SK-N-SH (cell line): ENCODE results near the gene ZNF79. TPM values are rescaled to one million over a fixed set of nuclear protein-coding genes. Genes with fewer than 3 reads are reported as not detected.
"Not testable (repeated sequence)": the region's sequence is repeated elsewhere in the genome, so short reads cannot be mapped to it uniquely, and the experiment has no call there.

Experiments
- CTCF ChIA-PET: fragments of 300-600, 350-600 bp; formaldehyde crosslinking; extraction: SDS; loops from one replicate; lab custom pipeline; 2021; lab: Yijun Ruan, JAX
- POLR2A ChIA-PET: fragments of 350-600 bp; sonication (Branson Sonifier 250); formaldehyde crosslinking; extraction: SDS; loops from one replicate; lab custom pipeline; 2020; ENCODE audit warnings: antibody characterized with exemption, inconsistent platforms; lab: Yijun Ruan, JAX
- DNase-seq: peaks from one replicate; pipeline ENCODE4 v3.0.0; 2012
- H2AFZ ChIP-seq: fragments of 200-600 bp; sonication (generic); 2 replicates; pipeline ENCODE4 v1.8.1; 2016; ENCODE audit warnings: antibody characterized with exemption, mild to moderate bottlenecking, low read depth
- H3F3A ChIP-seq: fragments of 200-600 bp; sonication (generic); replicated peaks from 2 replicates; pipeline ENCODE3; 2016; ENCODE audit warnings: antibody characterized with exemption, mild to moderate bottlenecking; ENCODE audit not compliant: insufficient read depth
- H3K27ac ChIP-seq, 2 experiments: fragments of 200-500 bp in 1 of 2; fragments of 200-600 bp in 1 of 2; sonication (Bioruptor generic) in 1 of 2; sonication (generic), shearing (Covaris generic) in 1 of 2; 2 replicates each; pipeline versions ENCODE4 v1.5.1 to v1.6.1; 2014 to 2016; ENCODE audit warnings: low read depth in 2 of 2, inconsistent platforms in 1 of 2, low read length in 1 of 2, mild to moderate bottlenecking in 1 of 2, mixed read lengths in 1 of 2
- H3K27me3 ChIP-seq: fragments of 200-600 bp; sonication (generic), shearing (Covaris generic); 2 replicates; pipeline ENCODE4 v1.6.1; 2016; ENCODE audit warnings: mixed run types; ENCODE audit not compliant: insufficient read depth
- H3K36me3 ChIP-seq, 2 experiments: fragments of 200-500 bp in 1 of 2; fragments of 200-600 bp in 1 of 2; sonication (Bioruptor generic) in 1 of 2; sonication (generic) in 1 of 2; replicated peaks in 1 of 2; 2 replicates each; pipeline versions ENCODE3 to v1.5.1; 2014 to 2016; ENCODE audit warnings: low read length in 1 of 2, mild to moderate bottlenecking in 1 of 2; ENCODE audit not compliant: insufficient read depth in 2 of 2, control insufficient read depth in 1 of 2
- H3K4me1 ChIP-seq, 2 experiments: fragments of 200-500 bp in 1 of 2; fragments of 200-600 bp in 1 of 2; sonication (Bioruptor generic) in 1 of 2; sonication (generic), shearing (Covaris generic) in 1 of 2; 2 replicates each; pipeline versions ENCODE4 v1.5.1 to v1.6.1; 2014 to 2016; ENCODE audit warnings: low read depth in 1 of 2, low read length in 1 of 2, mixed run types in 1 of 2; ENCODE audit not compliant: insufficient read depth in 2 of 2, control insufficient read depth in 1 of 2
- H3K4me2 ChIP-seq: fragments of 200-600 bp; sonication (generic), shearing (Covaris generic); 2 replicates; pipeline ENCODE4 v1.6.1; 2017; ENCODE audit warnings: mixed run types
- H3K4me3 ChIP-seq, 2 experiments: fragments of 200-500 bp in 1 of 2; fragments of 200-600 bp in 1 of 2; sonication (Bioruptor generic) in 1 of 2; sonication (generic), shearing (Covaris generic) in 1 of 2; 2 replicates each; pipeline versions ENCODE4 v1.5.1 to v1.8.1; 2014 to 2016; ENCODE audit warnings: low read depth in 2 of 2, inconsistent platforms in 1 of 2, low read length in 1 of 2, mild to moderate bottlenecking in 1 of 2, mixed read lengths in 1 of 2, moderate library complexity in 1 of 2
- H3K79me2 ChIP-seq: fragments of 200-600 bp; sonication (generic); 2 replicates; pipeline ENCODE4 v1.8.1; 2017; ENCODE audit warnings: mild to moderate bottlenecking; ENCODE audit not compliant: insufficient read depth
- H3K9ac ChIP-seq: fragments of 200-600 bp; sonication (generic); 2 replicates; pipeline ENCODE4 v1.6.1; 2017; ENCODE audit warnings: mixed run types
- H3K9me2 ChIP-seq: fragments of 200-600 bp; sonication (generic); 2 replicates; pipeline ENCODE4 v1.6.1; 2017; ENCODE audit warnings: mixed run types
- H3K9me3 ChIP-seq: fragments of 200-600 bp; sonication (generic); 2 replicates; pipeline ENCODE4 v1.6.1; 2017; ENCODE audit warnings: mixed run types, mild to moderate bottlenecking, moderate library complexity
- H4K20me1 ChIP-seq: fragments of 200-600 bp; sonication (generic); 2 replicates; pipeline ENCODE4 v1.6.1; 2017; ENCODE audit warnings: mild to moderate bottlenecking, mixed run types; ENCODE audit not compliant: insufficient read depth
- CHD2 ChIP-seq: fragments of 150-350 bp; IDR thresholded peaks from 2 replicates; pipeline ENCODE4 v1.6.1; 2018; ENCODE audit warnings: low read length; ENCODE audit not compliant: partially characterized antibody
- ELF1 ChIP-seq: IDR thresholded peaks from 2 replicates; pipeline ENCODE4 v1.4.0; 2012
- EP300 ChIP-seq, 2 experiments: IDR thresholded peaks; 2 replicates each; pipeline versions ENCODE4 v1.4.0 to v1.6.1; 2012; ENCODE audit warnings: borderline replicate concordance in 1 of 2, low read depth in 1 of 2, low read length in 1 of 2
- FOXM1 ChIP-seq: IDR thresholded peaks from 2 replicates; pipeline ENCODE4 v1.4.0; 2012; ENCODE audit warnings: low read depth, mild to moderate bottlenecking
- GABPA ChIP-seq: IDR thresholded peaks from 2 replicates; pipeline ENCODE4 v1.4.0; 2012; ENCODE audit warnings: low read depth, mild to moderate bottlenecking
- GATA2 ChIP-seq: sonication (generic); formaldehyde crosslinking; IDR thresholded peaks from 2 replicates; pipeline ENCODE4 v1.5.0; 2020; ENCODE audit warnings: mild to moderate bottlenecking, missing genetic modification reagents
- JUND ChIP-seq: IDR thresholded peaks from 2 replicates; pipeline ENCODE4 v1.4.0; 2012
- POLR2AphosphoS5 ChIP-seq: IDR thresholded peaks from 2 replicates; pipeline ENCODE4 v1.6.1; 2012; ENCODE audit warnings: low read depth, low read length
- RCOR1 ChIP-seq: fragments of 150-350 bp; IDR thresholded peaks from 2 replicates; pipeline ENCODE4 v1.6.1; 2017; ENCODE audit warnings: antibody characterized with exemption, low read length
- RFX5 ChIP-seq: IDR thresholded peaks from 2 replicates; pipeline ENCODE4 v1.6.1; 2012; ENCODE audit warnings: mild to moderate bottlenecking, improper control_type of control experiment, low read length
- RXRA ChIP-seq: IDR thresholded peaks from 2 replicates; pipeline ENCODE4 v1.4.0; 2012; ENCODE audit warnings: low read depth, mild to moderate bottlenecking, borderline replicate concordance
- SMC3 ChIP-seq: IDR thresholded peaks from 2 replicates; pipeline ENCODE4 v1.6.1; 2012; ENCODE audit warnings: low read depth, low read length, improper control_type of control experiment
- TAF1 ChIP-seq: IDR thresholded peaks from 2 replicates; pipeline ENCODE4 v1.6.1; 2012; ENCODE audit warnings: low read depth, mild to moderate bottlenecking, low read length, moderate library complexity, borderline replicate concordance
- TEAD4 ChIP-seq: IDR thresholded peaks from 2 replicates; pipeline ENCODE4 v1.4.0; 2012; ENCODE audit warnings: mild to moderate bottlenecking, borderline replicate concordance; ENCODE audit not compliant: insufficient read depth
- YY1 ChIP-seq: IDR thresholded peaks from 2 replicates; pipeline ENCODE4 v1.4.0; 2012; ENCODE audit warnings: low read depth, mild to moderate bottlenecking
- WGBS: methylation state at CpG from one replicate; pipeline ENCODE4 v1.1.6; 2017; ENCODE audit warnings: low lambda C conversion rate; 5-methylcytosine and 5-hydroxymethylcytosine counted together
- polyA plus RNA-seq, 3 experiments: library from polyadenylated mRNA; depleted of rRNA; stranded (reverse); fragments of >200 nt; gene quantifications; 2 replicates each; pipeline ENCODE4 v1.2.3, GENCODE V29; 2012
- TF ChIP-seq, protein P1 (sequence below): IDR thresholded peaks from 2 replicates; pipeline ENCODE4; 2012
- TF ChIP-seq, protein P2 (sequence below): IDR thresholded peaks from 2 replicates; pipeline ENCODE4 v1.4.0; 2012; ENCODE audit warnings: low read depth, borderline replicate concordance
- TF ChIP-seq, protein P3 (sequence below): IDR thresholded peaks from 2 replicates; pipeline ENCODE4 v1.4.0; 2012; ENCODE audit warnings: low read depth
- TF ChIP-seq, protein P4 (sequence below): fragments of 200-600 bp; sonication (generic); IDR thresholded peaks from 2 replicates; pipeline ENCODE4 v1.6.1; 2017; ENCODE audit warnings: antibody characterized with exemption, mild to moderate bottlenecking, moderate library complexity

The ZNF79 gene
- polyA plus RNA-seq, 1 of the 3 experiments (the other 2 are of a cell fraction) = 4.6 TPM

DNA sequence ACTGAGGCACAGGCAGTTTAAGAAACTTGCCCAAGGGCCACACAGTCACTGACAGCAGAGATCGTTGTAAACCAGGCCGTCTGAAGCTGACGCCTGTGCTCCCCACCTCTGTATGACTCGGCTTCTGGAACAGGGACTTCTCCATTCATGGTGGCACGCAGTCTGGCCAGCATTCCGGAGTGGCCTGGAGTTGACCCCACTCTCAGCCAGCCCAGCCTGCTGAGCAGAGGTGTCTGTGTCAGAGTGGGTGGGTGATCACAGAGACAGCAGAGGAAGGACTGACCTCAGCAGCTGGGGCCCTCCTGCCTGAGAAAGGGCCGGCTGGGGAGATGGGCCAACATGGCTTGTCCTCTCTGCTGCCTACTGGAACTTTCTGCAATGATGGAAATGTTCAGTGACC lies 39.7 kb downstream of the ZNF79 start:
- Histone ChIP-seq H3K9ac (no peak overlapping the region), H3K4me3 (no peak overlapping the region), H4K20me1 (no peaks in the 10 kb centered on the region), H3K9me2 (no peaks in the 10 kb centered on the region), H2AFZ (no peak overlapping the region), H3K27ac (peak overlapping the region in 1 of 2 experiments; percentile 40; a peak in 1 of 4 replicates), H3K9me3 (no peaks in the 10 kb centered on the region), H3K4me1 (peaks cover 0 to 12% of the 10 kb centered on the region in 2 experiments; a peak in 1 of 4 replicates), H3F3A (no peaks in the 10 kb centered on the region), H3K27me3 (no peaks in the 10 kb centered on the region), H3K79me2 (no peaks in the 10 kb centered on the region), H3K36me3 (peaks cover 28 to 29% of the 10 kb centered on the region in 2 experiments), H3K4me2 (no peak overlapping the region)
- no peak for DNase-seq
- CTCF ChIA-PET = interaction anchor here (1.1 to 2.2 kb wide), 2 partner anchors 12 to 26 kb away, joined by 3 to 5 read pairs; partner anchors contain the start of genes LRSAM1 and RPL12
- POLR2A ChIA-PET = interaction anchor here (3.4 kb wide), 1 partner anchor 12 kb away, joined by 12 read pairs; the partner anchor contains the start of genes LRSAM1 and RPL12
- TF ChIP-seq TAF1 (no peak), ELF1 (no peak), EP300 (IDR thresholded peaks at IDR 0.05; ENCODE audit: borderline replicate concordance in 1 of 2, low read depth in 1 of 2, low read length in 1 of 2) (no peak), RFX5 (no peak), YY1 (no peak)
- TF ChIP-seq, protein P1, sequence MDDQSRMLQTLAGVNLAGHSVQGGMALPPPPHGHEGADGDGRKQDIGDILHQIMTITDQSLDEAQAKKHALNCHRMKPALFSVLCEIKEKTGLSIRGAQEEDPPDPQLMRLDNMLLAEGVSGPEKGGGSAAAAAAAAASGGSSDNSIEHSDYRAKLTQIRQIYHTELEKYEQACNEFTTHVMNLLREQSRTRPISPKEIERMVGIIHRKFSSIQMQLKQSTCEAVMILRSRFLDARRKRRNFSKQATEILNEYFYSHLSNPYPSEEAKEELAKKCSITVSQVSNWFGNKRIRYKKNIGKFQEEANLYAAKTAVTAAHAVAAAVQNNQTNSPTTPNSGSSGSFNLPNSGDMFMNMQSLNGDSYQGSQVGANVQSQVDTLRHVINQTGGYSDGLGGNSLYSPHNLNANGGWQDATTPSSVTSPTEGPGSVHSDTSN = no peak
- TF ChIP-seq, protein P2, sequence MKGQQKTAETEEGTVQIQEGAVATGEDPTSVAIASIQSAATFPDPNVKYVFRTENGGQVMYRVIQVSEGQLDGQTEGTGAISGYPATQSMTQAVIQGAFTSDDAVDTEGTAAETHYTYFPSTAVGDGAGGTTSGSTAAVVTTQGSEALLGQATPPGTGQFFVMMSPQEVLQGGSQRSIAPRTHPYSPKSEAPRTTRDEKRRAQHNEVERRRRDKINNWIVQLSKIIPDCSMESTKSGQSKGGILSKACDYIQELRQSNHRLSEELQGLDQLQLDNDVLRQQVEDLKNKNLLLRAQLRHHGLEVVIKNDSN = no peak
- WGBS = 92% methylated on average over 6 of the region's 7 CpGs

DNA sequence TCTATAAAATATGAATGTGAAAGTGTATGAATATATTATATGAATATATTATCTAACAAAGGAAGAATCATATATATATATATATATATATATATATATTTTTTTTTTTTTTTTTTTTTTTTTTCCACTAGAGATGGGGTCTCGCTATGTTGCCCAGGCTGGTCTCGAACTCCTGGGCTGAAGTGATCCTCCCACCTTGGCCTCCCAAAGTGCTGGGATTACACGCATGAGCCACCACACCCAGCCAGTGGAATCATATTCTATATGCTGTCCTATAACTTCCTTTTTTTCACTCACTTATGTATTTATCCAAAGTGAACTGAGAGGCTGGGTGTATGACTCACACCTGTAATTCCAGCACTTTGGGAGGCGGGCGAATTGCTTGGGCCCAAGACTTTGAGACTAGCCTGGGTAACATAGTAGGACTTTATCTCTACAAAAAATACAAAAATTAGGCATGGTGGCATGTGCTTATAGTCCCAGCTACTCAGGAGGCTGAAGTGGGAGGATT lies 42.3 kb downstream of the ZNF79 start:
- H3K27me3 ChIP-seq, H3K9me3 ChIP-seq, H3K4me2 ChIP-seq, H3K4me3 ChIP-seq, H3F3A ChIP-seq, H3K79me2 ChIP-seq, H3K9me2 ChIP-seq, H3K9ac ChIP-seq, DNase-seq, H3K27ac ChIP-seq, H4K20me1 ChIP-seq, H2AFZ ChIP-seq: not testable (repeated sequence)
- peaks cover 0 to 12% of the 10 kb centered on the region in 2 experiments; a peak in 1 of 4 replicates for H3K4me1 ChIP-seq
- WGBS = 98% methylated on average over 5 of the region's 5 CpGs
- POLR2A ChIA-PET = interaction anchor here (0.6 kb wide), 1 partner anchor 9 kb away, joined by 3 read pairs; no protein-coding TSS in a partner anchor
- CTCF ChIA-PET = interaction anchor here (1.0 kb wide), 1 partner anchor 38 kb away, joined by 3 read pairs; no protein-coding TSS in a partner anchor
- peaks cover 17 to 22% of the 10 kb centered on the region in 2 experiments for H3K36me3 ChIP-seq

DNA sequence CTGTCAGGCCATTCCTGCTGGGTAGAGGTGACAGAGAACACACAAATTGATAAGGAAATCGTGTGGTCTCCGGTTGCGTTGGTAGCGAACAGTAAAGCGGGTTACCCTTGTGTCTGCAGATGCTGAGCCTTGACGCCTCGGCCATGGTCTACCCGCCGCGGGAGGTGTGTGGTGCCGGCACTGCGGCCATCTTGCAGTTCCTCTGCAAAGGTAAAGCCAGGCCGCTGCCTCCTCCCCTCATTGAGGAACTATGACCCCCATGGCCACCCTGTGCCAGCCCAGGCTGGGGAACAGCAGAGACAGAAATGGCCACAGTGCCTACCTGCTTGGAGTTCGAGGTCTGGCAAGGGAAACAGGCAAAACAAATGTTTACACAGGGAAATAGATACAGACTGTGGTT lies 43.4 kb downstream of the ZNF79 start:
- Histone ChIP-seq H3F3A (no peaks in the 10 kb centered on the region), H2AFZ (no peak overlapping the region), H3K27me3 (no peaks in the 10 kb centered on the region), H3K36me3 (peaks cover 11 to 13% of the 10 kb centered on the region in 2 experiments), H3K9me3 (no peaks in the 10 kb centered on the region), H3K79me2 (no peaks in the 10 kb centered on the region), H3K4me2 (no peak overlapping the region), H3K27ac (no peak overlapping the region), H3K9me2 (no peaks in the 10 kb centered on the region), H4K20me1 (no peaks in the 10 kb centered on the region), H3K9ac (no peak overlapping the region), H3K4me1 (peaks cover 0 to 12% of the 10 kb centered on the region in 2 experiments; a peak in 1 of 4 replicates), H3K4me3 (no peak overlapping the region)
- 93% methylated on average over 14 of the region's 14 CpGs for WGBS
- ChIA-PET CTCF (interaction anchor here (1.0 kb wide), 1 partner anchor 22 kb away, joined by 3 read pairs; no protein-coding TSS in a partner anchor), POLR2A (no interaction called here)
- no peak for DNase-seq
- TF ChIP-seq GABPA (no peak), YY1 (no peak), POLR2AphosphoS5 (no peak), JUND (no peak), GATA2 (CRISPR knock-in tag) (no peak), RCOR1 (no peak), TAF1 (no peak), SMC3 (no peak), CHD2 (no peak), TEAD4 (no peak), FOXM1 (no peak), RXRA (no peak)
- TF ChIP-seq, protein P3, sequence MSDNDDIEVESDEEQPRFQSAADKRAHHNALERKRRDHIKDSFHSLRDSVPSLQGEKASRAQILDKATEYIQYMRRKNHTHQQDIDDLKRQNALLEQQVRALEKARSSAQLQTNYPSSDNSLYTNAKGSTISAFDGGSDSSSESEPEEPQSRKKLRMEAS = no peak
- TF ChIP-seq, protein P4, sequence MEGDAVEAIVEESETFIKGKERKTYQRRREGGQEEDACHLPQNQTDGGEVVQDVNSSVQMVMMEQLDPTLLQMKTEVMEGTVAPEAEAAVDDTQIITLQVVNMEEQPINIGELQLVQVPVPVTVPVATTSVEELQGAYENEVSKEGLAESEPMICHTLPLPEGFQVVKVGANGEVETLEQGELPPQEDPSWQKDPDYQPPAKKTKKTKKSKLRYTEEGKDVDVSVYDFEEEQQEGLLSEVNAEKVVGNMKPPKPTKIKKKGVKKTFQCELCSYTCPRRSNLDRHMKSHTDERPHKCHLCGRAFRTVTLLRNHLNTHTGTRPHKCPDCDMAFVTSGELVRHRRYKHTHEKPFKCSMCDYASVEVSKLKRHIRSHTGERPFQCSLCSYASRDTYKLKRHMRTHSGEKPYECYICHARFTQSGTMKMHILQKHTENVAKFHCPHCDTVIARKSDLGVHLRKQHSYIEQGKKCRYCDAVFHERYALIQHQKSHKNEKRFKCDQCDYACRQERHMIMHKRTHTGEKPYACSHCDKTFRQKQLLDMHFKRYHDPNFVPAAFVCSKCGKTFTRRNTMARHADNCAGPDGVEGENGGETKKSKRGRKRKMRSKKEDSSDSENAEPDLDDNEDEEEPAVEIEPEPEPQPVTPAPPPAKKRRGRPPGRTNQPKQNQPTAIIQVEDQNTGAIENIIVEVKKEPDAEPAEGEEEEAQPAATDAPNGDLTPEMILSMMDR = no peak
